ENCODE results near the gene IFNG. TPM values are rescaled to one million over a fixed set of nuclear protein-coding genes. Genes with fewer than 3 reads are reported as not detected.
A peak's percentile ranks its signal among the peaks of the same experiment; 100 is the strongest.

Gene IFNG
- total RNA-seq, 3 donors from 2014 or later = 61.8 to 920 (median 807) TPM

DNA sequence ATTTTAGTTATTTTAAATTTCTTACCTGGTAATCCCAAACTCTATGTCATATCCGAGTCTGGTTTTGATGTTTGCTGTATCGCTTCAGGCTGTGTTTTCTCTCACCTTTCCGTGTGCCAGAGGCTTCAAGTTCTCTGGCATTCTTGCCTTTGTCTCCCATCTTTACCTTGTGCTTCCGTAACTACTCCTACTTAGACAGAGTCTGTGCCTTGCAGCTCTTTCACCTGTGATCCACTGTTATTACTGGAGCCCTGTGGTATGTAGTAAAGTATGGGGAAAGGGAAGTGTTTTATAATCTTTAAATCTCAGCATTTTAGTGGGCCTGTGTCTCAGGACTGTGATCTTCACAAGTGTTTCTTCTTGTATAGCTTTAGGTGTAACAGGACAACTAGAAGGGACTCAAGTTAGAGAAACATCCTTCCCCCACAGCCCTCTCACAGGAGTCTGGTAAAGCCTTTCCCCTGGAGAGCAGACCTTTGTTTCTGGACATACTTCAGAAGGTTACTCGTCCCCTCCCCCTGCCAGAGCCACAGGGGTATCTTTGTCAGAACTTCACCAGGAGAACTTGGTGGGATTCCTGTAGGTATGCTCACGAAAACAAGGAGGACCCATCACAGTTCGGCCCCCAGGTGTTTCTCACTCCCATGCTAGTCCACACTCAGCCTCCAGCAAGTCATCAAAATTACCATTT is 11.1 kb downstream of the IFNG start:
- ATAC-seq (no peak), DNase-seq (no peak)
- H3K36me3 Mint-ChIP-seq (ENCODE audit: insufficient read depth) = no peaks in the 10 kb centered on the region
- no peak overlapping the region for H3K4me3 Mint-ChIP-seq
- H3K9me3 Mint-ChIP-seq = no peaks in the 10 kb centered on the region
- no peaks in the 10 kb centered on the region for H3K27me3 Mint-ChIP-seq (ENCODE audit: low read depth)
- H3K4me1 Mint-ChIP-seq (ENCODE audit: low read depth) = peaks cover 7% of the 10 kb centered on the region

GRCh38 chr12:68140556-68140955 is 19.0 kb downstream of the IFNG start:
- H3K4me1 Mint-ChIP-seq (ENCODE audit: low read depth) = peaks cover 46% of the 10 kb centered on the region
- H3K36me3 Mint-ChIP-seq (ENCODE audit: insufficient read depth) = no peaks in the 10 kb centered on the region
- ATAC-seq = no peak
- DNase-seq = no peak
- no peaks in the 10 kb centered on the region for H3K27me3 Mint-ChIP-seq (ENCODE audit: low read depth)
- no peaks in the 10 kb centered on the region for H3K9me3 Mint-ChIP-seq
- H3K4me3 Mint-ChIP-seq = no peak overlapping the region

DNA sequence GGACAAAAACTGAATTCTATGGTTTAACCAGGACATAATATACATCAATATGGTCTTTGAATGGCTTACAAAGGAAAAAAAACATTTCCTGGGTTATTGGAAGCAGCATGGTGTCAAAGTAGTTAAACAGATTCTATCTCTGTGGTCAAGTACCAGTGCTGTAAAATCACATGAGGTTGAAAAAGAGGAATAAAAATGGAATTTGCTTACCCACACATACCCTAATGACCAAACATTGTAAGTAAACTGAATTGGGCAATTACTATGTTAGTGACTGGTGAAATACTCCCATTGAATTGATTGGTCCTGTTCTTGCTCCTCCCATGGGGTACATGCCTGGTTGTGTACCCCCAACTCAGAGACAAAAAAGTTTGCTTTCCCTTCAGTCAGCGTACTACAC is 19.6 kb downstream of the IFNG start:
- ATAC-seq (no peak), DNase-seq (no peak)
- H3K36me3 Mint-ChIP-seq (ENCODE audit: insufficient read depth) = no peaks in the 10 kb centered on the region
- H3K4me3 Mint-ChIP-seq = no peak overlapping the region
- no peaks in the 10 kb centered on the region for H3K9me3 Mint-ChIP-seq
- H3K27me3 Mint-ChIP-seq (ENCODE audit: low read depth) = no peaks in the 10 kb centered on the region
- H3K4me1 Mint-ChIP-seq (ENCODE audit: low read depth) = peaks cover 46% of the 10 kb centered on the region

- H3K4me3 Mint-ChIP-seq = no peak overlapping the region
- no peaks in the 10 kb centered on the region for H3K36me3 Mint-ChIP-seq (ENCODE audit: insufficient read depth)
- no peak for DNase-seq
- H3K9me3 Mint-ChIP-seq = no peaks in the 10 kb centered on the region
- H3K4me1 Mint-ChIP-seq (ENCODE audit: low read depth) = peaks cover 46% of the 10 kb centered on the region
- no peaks in the 10 kb centered on the region for H3K27me3 Mint-ChIP-seq (ENCODE audit: low read depth)
- ATAC-seq = no peak
Observed at GRCh38 chr12:68139001-68139400, 20.5 kb downstream of the IFNG start.

GRCh38 chr12:68138480-68138879 is 21.1 kb downstream of the IFNG start:
- H3K4me3 Mint-ChIP-seq = no peak overlapping the region
- DNase-seq (no peak), ATAC-seq (peak; percentile 39 to 56)
- H3K4me1 Mint-ChIP-seq (ENCODE audit: low read depth) = peaks cover 46% of the 10 kb centered on the region
- H3K36me3 Mint-ChIP-seq (ENCODE audit: insufficient read depth) = peaks cover 2% of the 10 kb centered on the region
- H3K9me3 Mint-ChIP-seq = peaks cover 4% of the 10 kb centered on the region
- no peaks in the 10 kb centered on the region for H3K27me3 Mint-ChIP-seq (ENCODE audit: low read depth)

- no peaks in the 10 kb centered on the region for H3K27me3 Mint-ChIP-seq (ENCODE audit: low read depth)
- peaks cover 2% of the 10 kb centered on the region for H3K36me3 Mint-ChIP-seq (ENCODE audit: insufficient read depth)
- peaks cover 6% of the 10 kb centered on the region for H3K9me3 Mint-ChIP-seq
- H3K4me3 Mint-ChIP-seq = no peak overlapping the region
- H3K4me1 Mint-ChIP-seq (ENCODE audit: low read depth) = peaks cover 46% of the 10 kb centered on the region
- DNase-seq = no peak
- ATAC-seq = peak; percentile 53 to 61
Observed at GRCh38 chr12:68137335-68137830, 22.2 kb downstream of the IFNG start.

DNA sequence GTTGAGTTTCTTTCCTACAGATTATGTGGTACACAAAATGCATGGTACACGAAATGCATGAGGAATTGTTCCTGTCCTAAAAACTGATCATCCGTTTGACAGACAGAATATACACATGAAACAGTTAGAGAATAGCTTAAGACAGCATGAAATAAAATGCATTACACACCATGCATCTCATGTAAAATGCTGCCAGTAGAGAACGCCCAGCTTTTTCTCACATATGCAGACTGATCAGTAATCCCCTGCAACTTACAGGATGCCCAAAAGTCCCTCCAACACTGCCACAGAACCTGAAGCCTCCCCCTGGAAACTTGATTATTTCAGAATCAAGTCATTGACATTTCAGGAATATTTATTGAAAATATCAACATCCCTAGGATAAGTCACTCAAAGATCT is 24.0 kb downstream of the IFNG start:
- no peaks in the 10 kb centered on the region for H3K27me3 Mint-ChIP-seq (ENCODE audit: low read depth)
- ATAC-seq (no peak), DNase-seq (no peak)
- no peak overlapping the region for H3K4me3 Mint-ChIP-seq
- H3K36me3 Mint-ChIP-seq (ENCODE audit: insufficient read depth) = peaks cover 5% of the 10 kb centered on the region
- H3K9me3 Mint-ChIP-seq = peaks cover 24% of the 10 kb centered on the region
- H3K4me1 Mint-ChIP-seq (ENCODE audit: low read depth) = peaks cover 44% of the 10 kb centered on the region

DNA sequence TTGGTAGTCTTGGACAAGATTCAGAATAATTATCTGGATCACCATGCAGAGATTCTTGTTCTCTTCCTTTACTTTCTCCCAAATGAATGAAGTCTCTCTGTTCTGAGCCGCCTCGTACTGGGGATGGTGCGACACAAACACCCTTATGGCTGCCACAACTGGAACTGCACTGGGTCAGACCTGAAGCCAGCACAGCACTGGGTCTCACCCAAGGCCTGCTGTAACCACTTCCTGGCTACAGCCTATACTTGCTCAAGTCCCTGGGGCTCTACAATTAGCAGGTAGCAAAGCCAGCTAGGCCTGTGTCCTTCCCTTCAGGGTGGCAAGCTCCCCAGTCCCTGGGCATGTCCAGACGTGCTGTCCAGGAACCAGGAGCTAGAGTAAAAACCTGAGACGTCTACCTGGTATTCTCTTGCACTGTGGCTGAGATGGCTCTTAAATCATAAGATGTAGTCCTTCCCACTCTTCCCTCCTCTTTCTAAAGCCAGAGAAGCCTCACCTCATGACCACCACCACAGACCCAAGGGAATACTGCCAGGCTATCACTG is 27.6 kb downstream of the IFNG start:
- no peak overlapping the region for H3K4me3 Mint-ChIP-seq
- peaks cover 12% of the 10 kb centered on the region for H3K36me3 Mint-ChIP-seq (ENCODE audit: insufficient read depth)
- H3K4me1 Mint-ChIP-seq (ENCODE audit: low read depth) = peaks cover 16% of the 10 kb centered on the region
- ATAC-seq (no peak), DNase-seq (no peak)
- no peaks in the 10 kb centered on the region for H3K27me3 Mint-ChIP-seq (ENCODE audit: low read depth)
- peaks cover 45% of the 10 kb centered on the region for H3K9me3 Mint-ChIP-seq

DNA sequence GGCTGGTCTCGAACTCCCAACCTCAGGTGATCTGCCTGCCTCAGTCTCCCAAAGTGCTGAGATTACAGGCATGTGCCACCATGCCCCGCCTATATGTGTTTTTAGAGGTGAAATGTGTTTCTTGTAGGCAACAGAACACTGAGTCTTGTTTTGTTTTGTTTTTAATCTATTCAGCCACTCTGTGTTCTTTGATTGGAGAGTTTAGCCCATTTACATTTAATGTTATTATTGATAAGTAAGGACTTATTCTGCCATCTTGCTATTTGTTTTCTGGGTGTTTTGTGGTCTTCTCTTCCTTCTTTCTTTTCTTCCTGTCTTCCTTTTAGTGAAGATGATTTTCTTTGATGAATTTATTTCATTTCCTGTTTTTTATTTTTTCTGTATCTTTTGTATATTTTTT is 29.6 kb downstream of the IFNG start:
- no peak overlapping the region for H3K4me3 Mint-ChIP-seq
- H3K27me3 Mint-ChIP-seq (ENCODE audit: low read depth) = no peaks in the 10 kb centered on the region
- peaks cover 48% of the 10 kb centered on the region for H3K9me3 Mint-ChIP-seq
- no peak for DNase-seq
- peaks cover 4% of the 10 kb centered on the region for H3K4me1 Mint-ChIP-seq (ENCODE audit: low read depth)
- peaks cover 12% of the 10 kb centered on the region for H3K36me3 Mint-ChIP-seq (ENCODE audit: insufficient read depth)
- no peak for ATAC-seq

GRCh38 chr12:68122236-68122920 is 37.2 kb downstream of the IFNG start:
- DNase-seq (no peak), ATAC-seq (no peak)
- Mint-ChIP-seq H3K36me3 (ENCODE audit: insufficient read depth) (no peaks in the 10 kb centered on the region), H3K27me3 (ENCODE audit: low read depth) (no peaks in the 10 kb centered on the region), H3K4me1 (ENCODE audit: low read depth) (peaks cover 19% of the 10 kb centered on the region), H3K9me3 (peaks cover 3% of the 10 kb centered on the region), H3K4me3 (no peak overlapping the region)

- no peaks in the 10 kb centered on the region for H3K36me3 Mint-ChIP-seq (ENCODE audit: insufficient read depth)
- no peak overlapping the region for H3K4me3 Mint-ChIP-seq
- no peak for DNase-seq
- H3K9me3 Mint-ChIP-seq = peaks cover 3% of the 10 kb centered on the region
- peak; percentile 22 to 46 for ATAC-seq
- H3K4me1 Mint-ChIP-seq (ENCODE audit: low read depth) = peaks cover 24% of the 10 kb centered on the region
- H3K27me3 Mint-ChIP-seq (ENCODE audit: low read depth) = no peaks in the 10 kb centered on the region
Observed at GRCh38 chr12:68121143-68121542, 38.4 kb downstream of the IFNG start.

- no peaks in the 10 kb centered on the region for H3K9me3 Mint-ChIP-seq
- DNase-seq = peak; percentile 40
- H3K4me1 Mint-ChIP-seq (ENCODE audit: low read depth) = peaks cover 27% of the 10 kb centered on the region
- peak; percentile 75 to 81 for ATAC-seq
- peak overlapping the region; percentile 22 for H3K4me3 Mint-ChIP-seq
- peaks cover 2% of the 10 kb centered on the region for H3K27me3 Mint-ChIP-seq (ENCODE audit: low read depth)
- no peaks in the 10 kb centered on the region for H3K36me3 Mint-ChIP-seq (ENCODE audit: insufficient read depth)
Observed at GRCh38 chr12:68119724-68120211, 39.8 kb downstream of the IFNG start.

- Mint-ChIP-seq H3K4me1 (ENCODE audit: low read depth) (peaks cover 27% of the 10 kb centered on the region), H3K4me3 (peak overlapping the region; percentile 26)
- DNase-seq = no peak
Observed at GRCh38 chr12:68119250-68119649, 40.3 kb downstream of the IFNG start.

DNA sequence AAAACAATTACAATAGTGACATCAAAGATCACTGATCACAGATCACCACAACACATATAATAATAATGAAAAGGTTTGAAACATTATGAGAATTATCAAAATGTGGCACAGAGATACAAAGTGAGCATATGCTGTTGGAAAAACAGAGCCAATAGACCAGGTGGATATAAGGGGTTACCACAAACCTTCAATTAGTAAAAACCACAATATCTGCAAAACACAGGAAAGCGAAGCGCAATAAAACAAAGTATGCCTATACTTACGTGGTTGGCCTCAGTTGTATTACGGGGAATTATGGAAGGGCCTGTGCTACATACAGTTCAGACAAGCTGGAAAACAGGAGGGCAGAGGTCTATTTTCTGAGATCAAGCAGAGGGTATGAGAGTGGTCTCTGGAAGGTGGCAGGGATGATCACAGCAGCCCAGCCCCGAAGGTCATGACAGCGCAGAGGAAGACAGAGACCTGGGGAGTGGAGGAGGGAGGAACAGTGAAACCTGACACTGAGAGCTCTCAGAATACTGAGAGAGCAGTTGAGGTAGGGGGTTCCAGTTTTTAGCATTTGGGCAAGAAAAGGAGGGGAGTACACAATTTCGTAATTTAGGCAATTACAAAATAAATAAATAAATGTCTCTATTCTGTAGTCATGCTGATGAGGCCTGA is 41.3 kb downstream of the IFNG start:
- H3K27me3 Mint-ChIP-seq (ENCODE audit: low read depth) = peaks cover 2% of the 10 kb centered on the region
- DNase-seq = no peak
- no peaks in the 10 kb centered on the region for H3K9me3 Mint-ChIP-seq
- H3K36me3 Mint-ChIP-seq (ENCODE audit: insufficient read depth) = no peaks in the 10 kb centered on the region
- H3K4me3 Mint-ChIP-seq = peak overlapping the region; percentile 45
- peaks cover 27% of the 10 kb centered on the region for H3K4me1 Mint-ChIP-seq (ENCODE audit: low read depth)
- no peak for ATAC-seq

More at GRCh38 chr12:68119250-68119649, 40.3 kb downstream of the IFNG start:
- Mint-ChIP-seq H3K27me3 (ENCODE audit: low read depth) (peaks cover 2% of the 10 kb centered on the region), H3K9me3 (no peaks in the 10 kb centered on the region), H3K36me3 (ENCODE audit: insufficient read depth) (no peaks in the 10 kb centered on the region)
- peak; percentile 81 to 85 for ATAC-seq

Data from activated T-cell treated with anti-CD3 and anti-CD28 coated beads, Interleukin-2, amount 50 U/mL, for 4 hours (primary cell).